ENCODE data around the gene SLC25A22.

DNA sequence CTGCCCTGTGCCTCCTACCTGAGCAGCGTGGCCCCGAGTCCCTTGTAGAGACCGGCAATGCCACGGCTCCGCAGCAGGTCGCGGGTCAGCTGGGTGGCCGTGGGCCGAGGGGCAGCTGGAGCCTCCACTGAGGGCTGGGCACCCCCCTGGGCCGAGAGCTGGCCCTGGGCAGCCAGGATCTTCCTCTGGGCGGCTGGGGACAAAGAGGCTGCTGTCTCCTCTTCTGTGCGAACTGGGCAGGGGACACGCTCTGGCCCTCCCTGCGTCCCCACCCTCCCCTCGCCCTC lies 5.6 kb downstream of the SLC25A22 start:
- no peak for TF ChIP-seq CTCF (IDR thresholded peaks at IDR 0.05; ENCODE audit: low read length)
- TF ChIP-seq EZH2 (IDR thresholded peaks at IDR 0.05; ENCODE audit: borderline replicate concordance, low read length), result no peak
